ENCODE measurements around the gene GRM2.

The GRM2 gene

GRCh38 chr3:51680663-51681230, 26.1 kb upstream of the GRM2 start:
- DNase-seq = no peak

- no peak for DNase-seq
Measured at GRCh38 chr3:51681453-51681852, 25.4 kb upstream of the GRM2 start.

GRCh38 chr3:51682079-51682478, 24.8 kb upstream of the GRM2 start:
- DNase-seq = peak; percentile 77

- no peak for DNase-seq
Measured at GRCh38 chr3:51682526-51682925, 24.3 kb upstream of the GRM2 start.

- no peak for DNase-seq
Measured at GRCh38 chr3:51683566-51683965, 23.3 kb upstream of the GRM2 start.

GRCh38 chr3:51684971-51685751, 21.7 kb upstream of the GRM2 start:
- no peak for DNase-seq

- DNase-seq = no peak
Measured at GRCh38 chr3:51686056-51686455, 20.8 kb upstream of the GRM2 start.

GRCh38 chr3:51686512-51687215, 20.2 kb upstream of the GRM2 start:
- DNase-seq = peak; percentile 82

GRCh38 chr3:51687431-51688205, 19.2 kb upstream of the GRM2 start:
- DNase-seq = no peak

GRCh38 chr3:51688206-51688600, 18.7 kb upstream of the GRM2 start:
- DNase-seq = no peak

GRCh38 chr3:51691021-51691420, 15.8 kb upstream of the GRM2 start:
- no peak for DNase-seq

GRCh38 chr3:51691949-51692348, 14.9 kb upstream of the GRM2 start:
- DNase-seq = no peak

- DNase-seq = no peak
Measured at GRCh38 chr3:51692980-51693395, 13.9 kb upstream of the GRM2 start.

GRCh38 chr3:51696954-51697353, 9.9 kb upstream of the GRM2 start:
- DNase-seq = no peak

- DNase-seq = no peak
Measured at GRCh38 chr3:51698209-51698608, 8.7 kb upstream of the GRM2 start.

- DNase-seq = no peak
Measured at GRCh38 chr3:51700403-51700802, 6.5 kb upstream of the GRM2 start.

- DNase-seq = no peak
Measured at GRCh38 chr3:51702156-51702555, 4.7 kb upstream of the GRM2 start.

- DNase-seq = no peak
Measured at GRCh38 chr3:51703068-51703760, 3.7 kb upstream of the GRM2 start.

GRCh38 chr3:51703761-51704510, 2.9 kb upstream of the GRM2 start:
- DNase-seq = no peak

- no peak for DNase-seq
Measured at GRCh38 chr3:51704511-51704950, 2.3 kb upstream of the GRM2 start.

- DNase-seq = no peak
Measured at GRCh38 chr3:51705276-51706020, 1.4 kb upstream of the GRM2 start.
